ENCODE measurements around the gene ABCA2.

ABCA2 gene, protein sequence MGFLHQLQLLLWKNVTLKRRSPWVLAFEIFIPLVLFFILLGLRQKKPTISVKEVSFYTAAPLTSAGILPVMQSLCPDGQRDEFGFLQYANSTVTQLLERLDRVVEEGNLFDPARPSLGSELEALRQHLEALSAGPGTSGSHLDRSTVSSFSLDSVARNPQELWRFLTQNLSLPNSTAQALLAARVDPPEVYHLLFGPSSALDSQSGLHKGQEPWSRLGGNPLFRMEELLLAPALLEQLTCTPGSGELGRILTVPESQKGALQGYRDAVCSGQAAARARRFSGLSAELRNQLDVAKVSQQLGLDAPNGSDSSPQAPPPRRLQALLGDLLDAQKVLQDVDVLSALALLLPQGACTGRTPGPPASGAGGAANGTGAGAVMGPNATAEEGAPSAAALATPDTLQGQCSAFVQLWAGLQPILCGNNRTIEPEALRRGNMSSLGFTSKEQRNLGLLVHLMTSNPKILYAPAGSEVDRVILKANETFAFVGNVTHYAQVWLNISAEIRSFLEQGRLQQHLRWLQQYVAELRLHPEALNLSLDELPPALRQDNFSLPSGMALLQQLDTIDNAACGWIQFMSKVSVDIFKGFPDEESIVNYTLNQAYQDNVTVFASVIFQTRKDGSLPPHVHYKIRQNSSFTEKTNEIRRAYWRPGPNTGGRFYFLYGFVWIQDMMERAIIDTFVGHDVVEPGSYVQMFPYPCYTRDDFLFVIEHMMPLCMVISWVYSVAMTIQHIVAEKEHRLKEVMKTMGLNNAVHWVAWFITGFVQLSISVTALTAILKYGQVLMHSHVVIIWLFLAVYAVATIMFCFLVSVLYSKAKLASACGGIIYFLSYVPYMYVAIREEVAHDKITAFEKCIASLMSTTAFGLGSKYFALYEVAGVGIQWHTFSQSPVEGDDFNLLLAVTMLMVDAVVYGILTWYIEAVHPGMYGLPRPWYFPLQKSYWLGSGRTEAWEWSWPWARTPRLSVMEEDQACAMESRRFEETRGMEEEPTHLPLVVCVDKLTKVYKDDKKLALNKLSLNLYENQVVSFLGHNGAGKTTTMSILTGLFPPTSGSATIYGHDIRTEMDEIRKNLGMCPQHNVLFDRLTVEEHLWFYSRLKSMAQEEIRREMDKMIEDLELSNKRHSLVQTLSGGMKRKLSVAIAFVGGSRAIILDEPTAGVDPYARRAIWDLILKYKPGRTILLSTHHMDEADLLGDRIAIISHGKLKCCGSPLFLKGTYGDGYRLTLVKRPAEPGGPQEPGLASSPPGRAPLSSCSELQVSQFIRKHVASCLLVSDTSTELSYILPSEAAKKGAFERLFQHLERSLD (N-terminal part only)

DNA sequence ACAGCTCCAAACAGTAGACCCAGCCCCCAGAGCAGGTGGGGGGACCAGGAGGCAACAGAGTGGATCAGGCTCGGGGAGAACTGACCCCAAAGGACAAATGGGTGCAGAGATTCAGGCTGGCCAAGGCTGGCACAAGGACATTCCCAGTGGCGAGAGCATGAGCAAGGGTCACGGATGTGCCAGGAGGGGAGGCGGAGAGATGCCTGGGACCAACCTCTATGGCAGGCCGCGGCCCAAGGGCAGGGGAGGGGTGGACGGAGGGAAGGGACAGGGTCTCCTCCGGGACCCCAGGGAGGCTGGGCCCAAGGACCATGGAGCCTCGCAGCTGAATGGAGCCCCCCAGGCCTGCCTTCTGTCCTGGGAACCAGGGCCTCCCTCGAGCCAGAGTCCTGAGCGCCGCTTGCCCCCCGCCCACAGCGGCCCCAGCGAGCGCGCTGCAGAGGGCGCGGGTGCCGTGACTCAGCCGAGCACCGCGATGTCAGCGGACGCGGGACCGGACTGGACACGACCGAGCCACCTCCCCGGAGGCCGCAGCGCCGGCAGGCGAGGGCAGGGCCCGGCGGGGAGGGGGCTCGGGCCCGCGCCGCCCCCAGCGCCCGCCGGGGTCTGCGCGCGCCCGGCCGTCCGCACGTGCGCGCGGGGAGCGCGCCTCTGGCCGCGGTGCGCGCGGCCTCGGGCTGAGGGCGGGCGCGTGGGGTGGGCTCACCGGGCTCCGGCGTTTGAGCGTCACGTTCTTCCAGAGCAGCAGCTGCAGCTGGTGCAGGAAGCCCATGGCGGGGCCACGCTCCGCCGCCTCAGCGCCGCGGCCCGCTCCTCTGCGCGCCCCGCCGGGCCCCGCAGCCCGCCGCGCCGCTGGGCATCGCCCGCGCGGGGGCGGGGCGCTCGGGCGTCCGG, at the start of gene ABCA2:
Gene ABCA2, minus strand, starts transcription at position 869 of the 894 bp plus-strand sequence. Its CDS starts 97 bp downstream, at position 772.
- DNase-seq (ENCODE audit: low spot score) = no peak
- TF ChIP-seq CTCF (IDR thresholded peaks at IDR 0.05; ENCODE audit: extremely low read depth, missing control alignments) = no peak

DNA sequence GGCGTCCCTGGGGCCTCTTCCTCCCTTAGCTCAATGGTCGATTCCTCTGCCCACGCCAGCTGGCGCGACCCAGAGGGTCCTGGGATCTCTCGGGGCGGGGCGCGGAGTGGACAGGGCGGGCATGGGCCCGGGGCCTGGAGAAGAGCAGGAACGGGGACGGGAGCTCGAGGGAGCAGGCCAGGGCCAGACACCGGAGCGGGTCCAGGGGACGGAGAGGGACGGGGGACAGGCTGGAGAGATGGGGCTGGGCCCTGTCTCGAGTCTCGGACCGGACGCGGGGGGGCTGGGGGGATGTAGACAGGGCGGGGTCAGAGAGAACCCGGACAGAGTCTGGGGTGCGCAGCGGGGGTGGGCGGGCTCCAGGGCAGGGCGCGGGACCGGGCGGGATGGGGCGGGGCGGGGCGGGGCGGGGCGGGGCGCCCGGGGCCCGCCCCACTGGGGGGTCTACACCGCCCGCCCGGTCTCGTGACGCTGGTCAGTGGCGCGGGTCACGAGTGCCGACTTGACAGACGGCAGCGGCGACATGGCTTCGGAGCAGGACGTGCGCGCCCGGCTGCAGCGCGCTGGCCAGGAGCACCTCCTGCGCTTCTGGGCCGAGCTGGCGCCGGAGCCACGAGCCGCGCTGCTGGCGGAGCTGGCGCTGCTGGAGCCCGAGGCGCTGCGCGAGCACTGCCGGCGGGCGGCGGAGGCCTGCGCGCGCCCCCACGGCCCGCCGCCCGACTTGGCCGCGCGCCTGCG, 49.1 kb upstream of the ABCA2 start, which contains the start of gene UAP1L1:
Gene UAP1L1, plus strand, starts transcription at position 508 of the 738 bp plus-strand sequence. Its CDS starts 16 bp downstream, at position 524.
- DNase-seq (ENCODE audit: low spot score) = peak; percentile 92
- TF ChIP-seq CTCF (IDR thresholded peaks at IDR 0.05; ENCODE audit: extremely low read depth, missing control alignments) = no peak

- no peak for TF ChIP-seq CTCF (IDR thresholded peaks at IDR 0.05; ENCODE audit: extremely low read depth, missing control alignments)
- no peak for DNase-seq (ENCODE audit: low spot score)
These were observed 48.6 kb upstream of the ABCA2 start for GRCh38 chr9:137076636-137077009.

DNA sequence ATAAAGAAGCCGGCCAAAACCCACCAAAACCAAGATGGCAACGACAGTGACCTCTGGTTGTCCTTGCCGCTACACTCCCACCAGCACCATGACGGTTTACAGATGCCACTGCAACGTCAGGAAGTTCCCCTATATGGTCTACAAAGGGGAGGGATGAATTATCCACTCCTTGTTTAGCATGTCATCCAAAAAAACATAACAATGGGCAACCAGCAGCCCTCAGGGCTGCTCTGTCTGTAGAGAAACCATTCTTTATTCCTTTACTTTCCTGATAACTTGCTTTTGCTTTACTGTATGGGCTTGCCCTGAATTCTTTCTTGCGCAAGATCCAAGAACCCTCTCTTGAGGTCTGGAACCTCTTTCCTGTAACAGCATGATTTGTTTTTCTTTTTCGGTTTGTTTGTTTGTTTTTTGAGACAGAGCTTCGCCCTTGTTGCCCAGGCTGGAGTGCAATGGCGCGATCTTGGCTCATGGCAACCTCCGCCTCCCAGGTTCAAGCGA, 47.3 kb upstream of the ABCA2 start:
- no peak for TF ChIP-seq CTCF (IDR thresholded peaks at IDR 0.05; ENCODE audit: extremely low read depth, missing control alignments)
- no peak for DNase-seq (ENCODE audit: low spot score)

DNA sequence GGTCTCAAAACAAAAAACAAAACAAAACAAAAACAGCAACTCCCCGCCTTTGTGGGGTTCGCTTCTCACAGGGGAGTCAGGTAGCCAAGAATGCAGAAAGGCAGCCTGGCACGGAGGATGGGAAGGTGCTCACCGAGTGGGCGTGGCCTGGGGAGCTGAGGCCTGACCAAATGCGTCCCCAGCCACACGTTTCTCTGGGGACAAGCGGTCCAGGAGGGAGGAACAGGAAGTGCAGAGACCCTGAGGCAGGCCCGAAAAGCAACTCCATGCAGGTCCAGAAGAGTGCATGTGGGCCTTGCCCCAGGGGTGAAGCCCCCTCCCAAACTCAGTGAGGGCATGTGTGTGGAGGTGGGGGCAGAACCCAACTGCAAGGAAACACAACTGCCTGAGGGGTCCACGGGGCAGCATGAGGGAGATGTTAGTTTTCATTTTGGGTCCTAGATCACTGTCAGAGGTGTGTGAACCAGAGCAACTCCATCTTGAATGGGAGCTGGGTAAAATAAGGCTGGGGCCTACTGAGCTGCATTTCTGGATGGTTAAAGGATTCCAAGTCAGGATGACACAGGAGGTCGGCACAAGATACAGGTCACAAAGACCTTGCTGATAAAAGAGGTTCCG, 46.7 kb upstream of the ABCA2 start:
- DNase-seq (ENCODE audit: low spot score) = no peak
- TF ChIP-seq CTCF (IDR thresholded peaks at IDR 0.05; ENCODE audit: extremely low read depth, missing control alignments) = no peak
